Measurements from ENCODE around the gene AK1.

The AK1 gene

GRCh38 chr9:127867356-127868277, 9.9 kb downstream of the AK1 start:
- no peak for TF ChIP-seq CTCF (conservative IDR thresholded peaks at IDR 0.05; ENCODE audit: low read depth, low read length)
- H3K4me3 ChIP-seq (ENCODE audit: low read depth, low read length) = no peak overlapping the region
- DNase-seq (ENCODE audit: low read depth) = no peak

GRCh38 chr9:127866535-127866934, 10.9 kb downstream of the AK1 start:
- DNase-seq (ENCODE audit: low read depth) = no peak
- H3K4me3 ChIP-seq (ENCODE audit: low read depth, low read length) = no peak overlapping the region
- TF ChIP-seq CTCF (conservative IDR thresholded peaks at IDR 0.05; ENCODE audit: low read depth, low read length) = no peak

- DNase-seq (ENCODE audit: low read depth) = no peak
- TF ChIP-seq CTCF (conservative IDR thresholded peaks at IDR 0.05; ENCODE audit: low read depth, low read length) = peak; percentile 5
- no peak overlapping the region for H3K4me3 ChIP-seq (ENCODE audit: low read depth, low read length)
These were observed 11.6 kb downstream of the AK1 start for GRCh38 chr9:127865645-127866464.

GRCh38 chr9:127863191-127863621, 14.3 kb downstream of the AK1 start:
- DNase-seq (ENCODE audit: low read depth) = no peak
- H3K4me3 ChIP-seq (ENCODE audit: low read depth, low read length) = no peak overlapping the region
- no peak for TF ChIP-seq CTCF (conservative IDR thresholded peaks at IDR 0.05; ENCODE audit: low read depth, low read length)

- DNase-seq (ENCODE audit: low read depth) = no peak
- no peak overlapping the region for H3K4me3 ChIP-seq (ENCODE audit: low read depth, low read length)
These were observed 15.1 kb downstream of the AK1 start for GRCh38 chr9:127862075-127863011.

More at GRCh38 chr9:127862075-127863011, 15.1 kb downstream of the AK1 start:
- TF ChIP-seq CTCF (conservative IDR thresholded peaks at IDR 0.05; ENCODE audit: low read depth, low read length) = no peak
